GF-D8 (cell line): ENCODE measurements around the gene ZHX3.

Experiments used
- DNase-seq: peaks from one replicate; lab custom pipeline; 2025; lab: John Stamatoyannopoulos, UW

The ZHX3 gene

GRCh38 chr20:41170386-41171105 is 147.0 kb downstream of the ZHX3 start:
- DNase-seq = no peak

GRCh38 chr20:41169791-41170351 is 147.7 kb downstream of the ZHX3 start:
- DNase-seq = no peak

- no peak for DNase-seq
Measured at GRCh38 chr20:41169162-41169690, 148.3 kb downstream of the ZHX3 start.

- DNase-seq = no peak
Measured at GRCh38 chr20:41168281-41169161, 149.0 kb downstream of the ZHX3 start.

GRCh38 chr20:41167481-41168253 is 149.9 kb downstream of the ZHX3 start:
- DNase-seq = peak; percentile 34

GRCh38 chr20:41167118-41167470 is 150.4 kb downstream of the ZHX3 start:
- DNase-seq = no peak

- no peak for DNase-seq
Measured at GRCh38 chr20:41166201-41167117, 151.1 kb downstream of the ZHX3 start.

- no peak for DNase-seq
Measured at GRCh38 chr20:41165001-41165882, 152.3 kb downstream of the ZHX3 start.

- DNase-seq = no peak
Measured at GRCh38 chr20:41163821-41164220, 153.7 kb downstream of the ZHX3 start.

GRCh38 chr20:41162396-41162795 is 155.1 kb downstream of the ZHX3 start:
- DNase-seq = no peak

GRCh38 chr20:41161886-41162285 is 155.6 kb downstream of the ZHX3 start:
- no peak for DNase-seq

- no peak for DNase-seq
Measured at GRCh38 chr20:41160686-41161085, 156.8 kb downstream of the ZHX3 start.

- DNase-seq = no peak
Measured at GRCh38 chr20:41159547-41159946, 158.0 kb downstream of the ZHX3 start.

- DNase-seq = no peak
Measured at GRCh38 chr20:41158082-41158625, 159.4 kb downstream of the ZHX3 start.

- DNase-seq = no peak
Measured at GRCh38 chr20:41155261-41155660, 162.3 kb downstream of the ZHX3 start.

- no peak for DNase-seq
Measured at GRCh38 chr20:41154436-41155176, 162.9 kb downstream of the ZHX3 start.

GRCh38 chr20:41152108-41152757 is 165.3 kb downstream of the ZHX3 start:
- DNase-seq = no peak

GRCh38 chr20:41151134-41151869 is 166.2 kb downstream of the ZHX3 start:
- DNase-seq = no peak
